Upper lobe of left lung (tissue), 4 donors: ENCODE results near the gene FBH1.

Experiments used
- CTCF ChIP-seq, 6 experiments: fragments of 450-650 bp in 4 of 6; fragments of 200-600 bp in 2 of 6; sonication (generic) in 2 of 6; IDR thresholded peaks; one replicate each; pipeline ENCODE4 v1.5.1; 2016 to 2019; ENCODE audit warnings: antibody characterized with exemption in 6 of 6
- POLR2A ChIP-seq, 4 donors: fragments of 450-650 bp; IDR thresholded peaks; one replicate each; pipeline ENCODE4 v1.5.1; 2016 to 2017; ENCODE audit warnings: antibody characterized with exemption in 4 of 4, mild to moderate bottlenecking in 2 of 4

- no peak for TF ChIP-seq CTCF (IDR thresholded peaks at IDR 0.05)
- no peak for TF ChIP-seq POLR2A (IDR thresholded peaks at IDR 0.05)
Measured at GRCh38 chr10:5960070-5960972, 70.3 kb downstream of the FBH1 start.
